SU-DHL-6 (cell line): Measurements from ENCODE around the gene PTER.

Experiments used
- CTCF ChIP-seq: fragments of 200-600 bp; sonication (generic); IDR thresholded peaks from one replicate; pipeline ENCODE4 v1.5.1; 2017; ENCODE audit warnings: antibody characterized with exemption, mild to moderate bottlenecking, low read length, moderate library complexity; ENCODE audit not compliant: insufficient read depth, poor library complexity, severe bottlenecking
- EZH2phosphoT487 ChIP-seq: fragments of 200-600 bp; sonication (generic), shearing (Covaris generic); conservative IDR thresholded peaks from 2 replicates; pipeline ENCODE4 v1.6.1; 2018; ENCODE audit warnings: mild to moderate bottlenecking, antibody characterized with exemption, low read length, moderate library complexity, mixed read lengths

GRCh38 chr10:16417341-16417740 is 19.5 kb upstream of the PTER start:
- TF ChIP-seq CTCF (no peak), EZH2phosphoT487 (no peak)
